Loucy (cell line): ENCODE data around the gene CACNA1H.

ENCODE experiments used
- H2AFZ ChIP-seq: fragments of 200-600 bp; sonication (generic); 2 replicates; pipeline ENCODE4 v1.6.0; 2016; ENCODE audit warnings: antibody characterized with exemption, mild to moderate bottlenecking, low read length, moderate library complexity
- H3F3A ChIP-seq: fragments of 200-600 bp; 2 replicates; pipeline ENCODE4 v1.6.0; 2016; ENCODE audit warnings: antibody characterized with exemption, low read depth, mild to moderate bottlenecking
- H3K27me3 ChIP-seq: fragments of 200-600 bp; sonication (generic); 2 replicates; pipeline ENCODE4 v1.6.1; 2014; ENCODE audit warnings: low read length, mild to moderate bottlenecking; ENCODE audit not compliant: insufficient read depth, poor library complexity, severe bottlenecking
- H3K36me3 ChIP-seq: fragments of 200-600 bp; sonication (generic); 2 replicates; pipeline ENCODE4 v1.6.1; 2016; ENCODE audit warnings: low read length; ENCODE audit not compliant: insufficient read depth
- H3K4me1 ChIP-seq: fragments of 200-600 bp; sonication (generic); 2 replicates; pipeline ENCODE4 v1.5.1; 2014; ENCODE audit warnings: low read length, mild to moderate bottlenecking; ENCODE audit not compliant: insufficient read depth, poor library complexity, severe bottlenecking
- H3K4me2 ChIP-seq: fragments of 200-600 bp; sonication (generic); 2 replicates; pipeline ENCODE4 v1.6.0; 2014; ENCODE audit warnings: antibody characterized with exemption, low read length, low read depth, mild to moderate bottlenecking; ENCODE audit not compliant: poor library complexity, severe bottlenecking
- H3K4me3 ChIP-seq: fragments of 200-600 bp; sonication (generic); 2 replicates; pipeline ENCODE4 v1.5.1; 2014; ENCODE audit warnings: low read length, mild to moderate bottlenecking, mixed read lengths; ENCODE audit not compliant: poor library complexity, severe bottlenecking
- H3K79me2 ChIP-seq: fragments of 200-600 bp; sonication (generic); 2 replicates; pipeline ENCODE4 v1.6.1; 2014; ENCODE audit warnings: low read length; ENCODE audit not compliant: insufficient read depth
- H3K9ac ChIP-seq: fragments of 200-600 bp; sonication (generic); 2 replicates; pipeline ENCODE4 v1.6.0; 2014; ENCODE audit warnings: mild to moderate bottlenecking, low read depth, low read length, moderate library complexity; ENCODE audit not compliant: poor library complexity, severe bottlenecking
- H3K9me2 ChIP-seq: fragments of 200-600 bp; sonication (generic); replicated peaks from 2 replicates; pipeline ENCODE4 v1.6.1; 2016; ENCODE audit warnings: low read depth, low read length, mixed read lengths
- H3K9me3 ChIP-seq: fragments of 200-600 bp; sonication (generic); 2 replicates; pipeline ENCODE4 v1.6.1; 2014; ENCODE audit warnings: mild to moderate bottlenecking, antibody characterized with exemption, low read length, low read depth; ENCODE audit not compliant: insufficient read depth
- H4K20me1 ChIP-seq: fragments of 200-600 bp; sonication (generic); 2 replicates; pipeline ENCODE4 v1.6.0; 2014; ENCODE audit warnings: antibody characterized with exemption, low read length, mild to moderate bottlenecking; ENCODE audit not compliant: insufficient read depth, poor library complexity, severe bottlenecking
- EZH2phosphoT487 ChIP-seq: fragments of 200-600 bp; IDR thresholded peaks from 2 replicates; pipeline ENCODE4 v1.6.1; 2018; ENCODE audit warnings: antibody characterized with exemption, mild to moderate bottlenecking, moderate library complexity, borderline replicate concordance
- TF ChIP-seq, protein P1 (sequence below): fragments of 200-600 bp; sonication (generic); conservative IDR thresholded peaks from 2 replicates; pipeline ENCODE4 v1.5.1; 2014; ENCODE audit warnings: mild to moderate bottlenecking, antibody characterized with exemption, low read length

The CACNA1H gene

DNA sequence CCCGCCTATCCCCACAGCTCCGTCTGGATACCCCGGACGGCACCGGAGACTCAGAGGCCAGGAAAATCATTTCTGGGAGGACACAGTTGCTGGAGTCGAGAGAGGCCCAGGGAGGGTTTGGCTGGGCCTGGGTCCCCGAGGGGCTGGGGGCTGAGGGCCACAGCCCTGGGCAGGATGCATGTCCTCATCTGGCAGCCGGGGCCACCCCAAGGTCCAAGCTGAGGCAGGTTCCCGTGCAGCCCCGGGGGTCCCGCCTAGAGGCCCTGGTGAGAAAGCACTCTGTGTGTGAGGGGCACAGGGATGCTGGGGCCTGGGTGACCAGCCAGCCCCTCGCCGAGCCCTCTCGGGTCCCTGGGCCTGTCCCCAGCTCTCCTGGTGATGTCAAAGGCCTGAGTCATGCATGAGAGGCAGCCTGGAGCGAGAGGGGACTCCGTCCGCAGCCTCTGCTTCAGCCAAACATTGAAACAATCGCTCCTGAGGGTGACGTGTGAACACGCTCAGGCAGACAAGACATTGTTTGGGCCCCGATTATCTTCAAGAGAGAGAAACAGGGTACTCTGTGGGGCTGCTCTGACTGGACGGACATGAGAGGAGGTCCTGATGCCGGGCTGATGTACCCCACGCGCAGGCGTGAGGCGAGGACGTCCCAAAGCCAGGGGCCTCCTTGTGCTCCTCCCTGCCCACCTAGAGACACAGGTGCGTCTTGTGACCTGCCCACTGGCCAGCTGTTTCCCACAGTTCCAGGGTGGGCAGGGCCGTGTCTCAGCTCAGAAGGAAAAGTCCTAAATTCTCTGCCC, 31.1 kb upstream of the CACNA1H start:
- Histone ChIP-seq H3K9me2 (no peaks in the 10 kb centered on the region), H3K4me2 (no peak overlapping the region), H3K79me2 (no peaks in the 10 kb centered on the region), H3F3A (no peaks in the 10 kb centered on the region), H3K9me3 (no peaks in the 10 kb centered on the region), H4K20me1 (no peaks in the 10 kb centered on the region), H3K27me3 (no peaks in the 10 kb centered on the region), H3K36me3 (no peaks in the 10 kb centered on the region), H3K4me3 (no peak overlapping the region), H3K4me1 (no peaks in the 10 kb centered on the region), H3K9ac (no peak overlapping the region), H2AFZ (no peak overlapping the region)
- TF ChIP-seq, protein P1, sequence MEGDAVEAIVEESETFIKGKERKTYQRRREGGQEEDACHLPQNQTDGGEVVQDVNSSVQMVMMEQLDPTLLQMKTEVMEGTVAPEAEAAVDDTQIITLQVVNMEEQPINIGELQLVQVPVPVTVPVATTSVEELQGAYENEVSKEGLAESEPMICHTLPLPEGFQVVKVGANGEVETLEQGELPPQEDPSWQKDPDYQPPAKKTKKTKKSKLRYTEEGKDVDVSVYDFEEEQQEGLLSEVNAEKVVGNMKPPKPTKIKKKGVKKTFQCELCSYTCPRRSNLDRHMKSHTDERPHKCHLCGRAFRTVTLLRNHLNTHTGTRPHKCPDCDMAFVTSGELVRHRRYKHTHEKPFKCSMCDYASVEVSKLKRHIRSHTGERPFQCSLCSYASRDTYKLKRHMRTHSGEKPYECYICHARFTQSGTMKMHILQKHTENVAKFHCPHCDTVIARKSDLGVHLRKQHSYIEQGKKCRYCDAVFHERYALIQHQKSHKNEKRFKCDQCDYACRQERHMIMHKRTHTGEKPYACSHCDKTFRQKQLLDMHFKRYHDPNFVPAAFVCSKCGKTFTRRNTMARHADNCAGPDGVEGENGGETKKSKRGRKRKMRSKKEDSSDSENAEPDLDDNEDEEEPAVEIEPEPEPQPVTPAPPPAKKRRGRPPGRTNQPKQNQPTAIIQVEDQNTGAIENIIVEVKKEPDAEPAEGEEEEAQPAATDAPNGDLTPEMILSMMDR: no peak
- no peak for TF ChIP-seq EZH2phosphoT487

DNA sequence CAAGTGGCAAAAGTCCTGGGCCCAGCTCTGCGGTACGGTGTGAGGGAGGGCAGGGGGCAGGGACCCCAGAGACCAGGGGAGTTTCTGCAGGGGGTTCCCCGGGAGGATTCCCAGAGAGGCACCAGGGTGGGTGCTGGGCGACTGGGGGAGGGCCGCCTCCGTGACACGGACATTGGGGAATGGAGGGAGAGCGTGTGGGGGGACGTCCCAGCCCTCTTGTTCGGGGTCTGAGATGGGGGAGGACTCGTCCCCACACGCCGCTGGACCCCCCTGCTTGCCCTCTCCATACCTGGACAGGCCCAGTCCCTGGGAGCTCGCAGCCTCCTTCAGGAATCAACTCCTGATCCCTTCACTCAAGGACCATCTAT, 30.5 kb upstream of the CACNA1H start:
- TF ChIP-seq, protein P1: no peak
- TF ChIP-seq EZH2phosphoT487: no peak
- H4K20me1 ChIP-seq: no peaks in the 10 kb centered on the region
- no peaks in the 10 kb centered on the region for H3K4me1 ChIP-seq
- no peaks in the 10 kb centered on the region for H3K79me2 ChIP-seq
- no peak overlapping the region for H3K4me3 ChIP-seq
- no peaks in the 10 kb centered on the region for H3K9me3 ChIP-seq
- H2AFZ ChIP-seq: no peak overlapping the region
- H3F3A ChIP-seq: no peaks in the 10 kb centered on the region
- H3K4me2 ChIP-seq: no peak overlapping the region
- H3K27me3 ChIP-seq: no peaks in the 10 kb centered on the region
- H3K36me3 ChIP-seq: no peaks in the 10 kb centered on the region
- H3K9ac ChIP-seq: no peak overlapping the region
- no peaks in the 10 kb centered on the region for H3K9me2 ChIP-seq

DNA sequence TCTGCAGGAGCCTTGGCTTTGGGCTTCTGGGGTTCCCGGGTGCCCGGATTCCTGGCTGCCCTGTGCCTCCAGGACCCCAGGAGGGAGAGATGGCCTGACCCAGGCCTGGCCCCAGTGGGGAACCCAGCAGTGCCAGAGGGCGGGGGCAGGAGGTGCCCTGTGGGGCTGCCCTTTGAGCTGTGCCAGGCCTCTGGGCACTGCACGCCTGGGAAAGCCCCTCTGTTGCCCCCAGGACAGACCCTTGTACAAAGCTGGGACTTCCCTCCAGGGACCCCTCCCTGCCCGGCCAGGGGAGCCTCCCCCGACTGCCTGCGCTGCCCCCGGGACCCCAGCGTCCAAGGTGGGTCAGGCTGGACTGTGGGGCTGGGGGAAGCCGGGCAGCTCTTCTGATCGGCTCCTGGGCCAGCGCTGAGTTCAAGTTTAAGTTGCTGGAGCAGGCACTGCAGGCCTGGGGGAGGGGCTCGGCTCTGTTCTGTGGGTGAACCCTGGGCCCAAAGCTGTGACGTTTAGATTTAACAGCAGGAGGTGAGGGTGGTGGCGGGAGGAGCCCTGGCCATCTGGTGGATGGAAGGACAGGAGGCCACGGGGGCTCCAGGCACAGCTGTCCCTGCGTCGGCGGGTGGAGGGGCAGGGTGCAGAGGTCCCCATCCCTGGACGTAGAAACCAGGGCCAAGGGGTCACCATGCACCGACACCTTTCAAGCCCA, 29.2 kb upstream of the CACNA1H start:
- no peak overlapping the region for H3K4me2 ChIP-seq
- H3K79me2 ChIP-seq: no peaks in the 10 kb centered on the region
- H3K27me3 ChIP-seq: no peaks in the 10 kb centered on the region
- no peaks in the 10 kb centered on the region for H4K20me1 ChIP-seq
- H3K4me3 ChIP-seq: no peak overlapping the region
- no peaks in the 10 kb centered on the region for H3K4me1 ChIP-seq
- H3K9me3 ChIP-seq: no peaks in the 10 kb centered on the region
- H3K9me2 ChIP-seq: no peaks in the 10 kb centered on the region
- no peaks in the 10 kb centered on the region for H3F3A ChIP-seq
- H3K36me3 ChIP-seq: no peaks in the 10 kb centered on the region
- H2AFZ ChIP-seq: no peak overlapping the region
- H3K9ac ChIP-seq: no peak overlapping the region
- TF ChIP-seq, protein P1: no peak
- no peak for TF ChIP-seq EZH2phosphoT487
